IMR-90 (cell line): ENCODE data around the gene EHMT1. TPM values are rescaled to one million over a fixed set of nuclear protein-coding genes. Genes with fewer than 3 reads are reported as not detected.

Source experiments
- ATAC-seq: fragments of 200-7000 bp; cut with Tn5 transposase; 2 replicates; pipeline ENCODE4 v1.9.1; 2020; ENCODE audit warnings: low read depth, mild to moderate bottlenecking, moderate library complexity
- Bru-seq: library from RNA; stranded (reverse); fragments of 400-500 nt; gene quantifications from one replicate; lab custom pipeline; 2021; lab: Mats Ljungman, UMichigan
- BruChase-seq, 2 experiments: library from RNA; stranded (reverse); fragments of 400-500 nt; gene quantifications; one replicate each; lab custom pipeline; 2021; lab: Mats Ljungman, UMichigan
- BruUV-seq: library from RNA; stranded (reverse); fragments of 400-500 nt; replicated peaks from 2 replicates; lab custom pipeline; 2021; lab: Mats Ljungman, UMichigan
- CTCF ChIA-PET: fragments of 300-600 bp; formaldehyde crosslinking; extraction: SDS; loops from one replicate; lab custom pipeline; 2021; ENCODE audit warnings: antibody characterized with exemption; lab: Yijun Ruan, JAX
- POLR2A ChIA-PET: fragments of 300-600 bp; sonication (Branson Sonifier 250); formaldehyde crosslinking; loops from one replicate; lab custom pipeline; 2022; ENCODE audit warnings: antibody characterized with exemption; ENCODE audit not compliant: unreplicated experiment; lab: Charles Lee
- DNase-seq: peaks from one replicate; pipeline ENCODE4 v3.0.0; 2013
- H2AFZ ChIP-seq: replicated peaks from 2 replicates; pipeline ENCODE3; 2013; ENCODE audit warnings: low read length, mild to moderate bottlenecking; ENCODE audit not compliant: poor library complexity
- H2AK5ac ChIP-seq: 2 replicates; pipeline ENCODE4 v1.6.1; 2013; ENCODE audit warnings: low read depth, low read length, inconsistent platforms
- H2AK9ac ChIP-seq: replicated peaks from 2 replicates; pipeline ENCODE3; 2013; ENCODE audit warnings: mild to moderate bottlenecking, low read depth, low read length, moderate library complexity; ENCODE audit not compliant: poor library complexity
- H2BK120ac ChIP-seq: 2 replicates; pipeline ENCODE4 v1.6.1; 2013; ENCODE audit warnings: low read depth, low read length, inconsistent platforms
- H2BK15ac ChIP-seq: 3 replicates; pipeline ENCODE4 v1.6.1; 2013; ENCODE audit warnings: low read depth, low read length, inconsistent platforms
- H2BK20ac ChIP-seq: 2 replicates; pipeline ENCODE4 v1.6.1; 2013; ENCODE audit warnings: low read depth, mild to moderate bottlenecking, inconsistent platforms, low read length, moderate library complexity
- H2BK5ac ChIP-seq: 2 replicates; pipeline ENCODE4 v1.6.1; 2013; ENCODE audit warnings: mild to moderate bottlenecking, low read depth, low read length, inconsistent platforms; ENCODE audit not compliant: poor library complexity, severe bottlenecking
- H3K14ac ChIP-seq: replicated peaks from 2 replicates; pipeline ENCODE4 v1.6.1; 2013; ENCODE audit warnings: low read depth, low read length, inconsistent platforms
- H3K18ac ChIP-seq: 2 replicates; pipeline ENCODE4 v1.6.1; 2013; ENCODE audit warnings: low read depth, low read length, control low read depth
- H3K23ac ChIP-seq: 2 replicates; pipeline ENCODE4 v1.6.1; 2013; ENCODE audit warnings: low read depth, low read length, inconsistent platforms
- H3K27ac ChIP-seq: 2 replicates; pipeline ENCODE4 v1.5.1; 2013; ENCODE audit warnings: mild to moderate bottlenecking, control low read depth, low read length; ENCODE audit not compliant: insufficient read depth
- H3K27me3 ChIP-seq: 2 replicates; pipeline ENCODE4 v1.6.1; 2013; ENCODE audit warnings: low read length; ENCODE audit not compliant: control insufficient read depth, insufficient read depth
- H3K36me3 ChIP-seq: 2 replicates; pipeline ENCODE4 v1.6.1; 2013; ENCODE audit warnings: low read length, mixed read lengths; ENCODE audit not compliant: control insufficient read depth, insufficient read depth
- H3K4ac ChIP-seq: 2 replicates; pipeline ENCODE4 v1.6.1; 2013; ENCODE audit warnings: low read depth, low read length, inconsistent platforms
- H3K4me1 ChIP-seq: 2 replicates; pipeline ENCODE4 v1.6.1; 2013; ENCODE audit warnings: low read length, mixed read lengths; ENCODE audit not compliant: control insufficient read depth, insufficient read depth
- H3K4me2 ChIP-seq: 2 replicates; pipeline ENCODE4 v1.6.1; 2013; ENCODE audit warnings: low read depth, mild to moderate bottlenecking, control low read depth, low read length, moderate library complexity
- H3K4me3 ChIP-seq: 2 replicates; pipeline ENCODE4 v1.5.1; 2013; ENCODE audit warnings: low read depth, mild to moderate bottlenecking, control low read depth, low read length, moderate library complexity; ENCODE audit not compliant: insufficient read depth
- H3K56ac ChIP-seq: 2 replicates; pipeline ENCODE4 v1.6.1; 2013; ENCODE audit warnings: low read length, inconsistent platforms; ENCODE audit not compliant: insufficient read depth; ENCODE audit errors: extremely low read depth
- H3K79me1 ChIP-seq, 2 experiments: 2 replicates each; pipeline ENCODE4 v1.6.1; 2013; ENCODE audit warnings: low read length in 2 of 2, inconsistent platforms in 1 of 2, low read depth in 1 of 2
- H3K9ac ChIP-seq: 2 replicates; pipeline ENCODE4 v1.6.1; 2013; ENCODE audit warnings: low read depth, low read length, control low read depth
- H3K9me1 ChIP-seq: 2 replicates; pipeline ENCODE4 v1.6.1; 2013; ENCODE audit warnings: low read length, inconsistent platforms; ENCODE audit not compliant: insufficient read depth
- H3K9me3 ChIP-seq: 2 replicates; pipeline ENCODE4 v1.6.1; 2013; ENCODE audit warnings: low read length; ENCODE audit not compliant: control insufficient read depth, insufficient read depth
- H4K20me1 ChIP-seq: 2 replicates; pipeline ENCODE4 v1.6.1; 2013; ENCODE audit warnings: low read length, inconsistent platforms; ENCODE audit not compliant: insufficient read depth
- H4K5ac ChIP-seq: 2 replicates; pipeline ENCODE4 v1.6.1; 2013; ENCODE audit warnings: mild to moderate bottlenecking, low read depth, low read length, control low read depth
- H4K8ac ChIP-seq, 2 experiments: 2 replicates each; pipeline ENCODE4 v1.6.1; 2013; ENCODE audit warnings: low read depth in 2 of 2, low read length in 2 of 2, control low read depth in 1 of 2, inconsistent platforms in 1 of 2
- H4K91ac ChIP-seq: 2 replicates; pipeline ENCODE4 v1.6.1; 2013; ENCODE audit warnings: low read depth, low read length, inconsistent platforms; ENCODE audit not compliant: insufficient read depth
- BHLHE40 ChIP-seq: fragments of 150-350 bp; IDR thresholded peaks from 2 replicates; pipeline ENCODE4 v1.6.1; 2016; ENCODE audit warnings: mild to moderate bottlenecking, low read depth, low read length
- CEBPB ChIP-seq: IDR thresholded peaks from 2 replicates; pipeline ENCODE4 v1.6.1; 2012; ENCODE audit warnings: low read depth, low read length, improper control_type of control experiment
- CHD1 ChIP-seq: IDR thresholded peaks from 2 replicates; pipeline ENCODE4 v1.6.1; 2012; ENCODE audit warnings: low read depth, low read length, improper control_type of control experiment
- FOS ChIP-seq: fragments of 150-350 bp; IDR thresholded peaks from 2 replicates; pipeline ENCODE4 v1.6.1; 2016; ENCODE audit warnings: low read depth, low read length
- MAFK ChIP-seq: IDR thresholded peaks from 2 replicates; pipeline ENCODE4 v1.6.1; 2012; ENCODE audit warnings: low read depth, low read length, improper control_type of control experiment
- MXI1 ChIP-seq: IDR thresholded peaks from 2 replicates; pipeline ENCODE4 v1.6.1; 2012; ENCODE audit warnings: low read depth, mild to moderate bottlenecking, low read length, moderate library complexity, borderline replicate concordance
- NFE2L2 ChIP-seq: fragments of 150-350 bp; IDR thresholded peaks from 2 replicates; pipeline ENCODE4 v1.6.1; 2016; ENCODE audit warnings: low read depth, mild to moderate bottlenecking, low read length
- RCOR1 ChIP-seq: IDR thresholded peaks from 2 replicates; pipeline ENCODE4 v1.6.1; 2012; ENCODE audit warnings: mild to moderate bottlenecking, low read length, improper control_type of control experiment; ENCODE audit not compliant: insufficient replicate concordance
- RFX5 ChIP-seq: IDR thresholded peaks from 2 replicates; pipeline ENCODE4 v1.8.0; 2012; ENCODE audit warnings: low read depth, mild to moderate bottlenecking, low read length, moderate library complexity
- SMC3 ChIP-seq: fragments of 150-350 bp; IDR thresholded peaks from 2 replicates; pipeline ENCODE4 v1.6.1; 2016; ENCODE audit warnings: low read depth, mild to moderate bottlenecking, antibody characterized with exemption, low read length, moderate library complexity
- WGBS, 2 experiments: methylation state at CpG; one replicate each; pipeline versions ENCODE4 v1.1.5 to v1.1.7; 2013; ENCODE audit warnings: missing lambda C conversion rate in 2 of 2; ENCODE audit not compliant: insufficient read length in 1 of 2; ENCODE audit errors: extremely low coverage in 2 of 2; 5-methylcytosine and 5-hydroxymethylcytosine counted together
- dilution Hi-C: fragments of 300-500 bp; cut with HindIII; formaldehyde crosslinking; loops from one replicate; pipeline ENCODE4 v1.14.3; 2018; ENCODE audit warnings: low sequenced_read_pairs; ENCODE audit not compliant: unreplicated experiment
- in situ Hi-C: fragments of 300-500 bp; cut with MboI; formaldehyde crosslinking; loops from 3 replicates; pipeline ENCODE4 v1.14.3; 2019; ENCODE audit warnings: low sequenced_read_pairs, inconsistent platforms, mixed read lengths
- intact Hi-C: fragments of 100-400 bp; cut with micrococcal nuclease; formaldehyde crosslinking; loops from 2 replicates; pipeline ENCODE4 v1.10.0; 2022
- long read RNA-seq: library from polyadenylated mRNA; unstranded; transcript quantifications from one replicate; pipeline ENCODE4 v2.0.0, GENCODE V29; 2021; ENCODE audit not compliant: unreplicated experiment
- polyA plus RNA-seq, 3 experiments: library from polyadenylated mRNA; depleted of rRNA; stranded (reverse); fragments of >200 nt; gene quantifications; 2 replicates each; pipeline ENCODE4 v1.2.3, GENCODE V29; 2012; ENCODE audit warnings: low replicate concordance in 1 of 3
- total RNA-seq: library from RNA; depleted of rRNA; stranded (reverse); fragments of >200 nt; gene quantifications from 2 replicates; pipeline ENCODE4 v1.2.3, GENCODE V29; 2012; rRNA removed
- TF ChIP-seq, protein P1 (sequence below): fragments of 150-350 bp; IDR thresholded peaks from 2 replicates; pipeline ENCODE4 v1.6.1; 2016; ENCODE audit warnings: low read depth, mild to moderate bottlenecking, low read length, moderate library complexity, borderline replicate concordance
- TF ChIP-seq, protein P2 (sequence below): conservative IDR thresholded peaks from 2 replicates; pipeline ENCODE4 v1.5.1; 2012; ENCODE audit warnings: mild to moderate bottlenecking, low read depth, low read length, improper control_type of control experiment

The EHMT1 gene
- total RNA-seq: 32.8 and 36.1 TPM in 2 replicates
- polyA plus RNA-seq (2012; rRNA removed): 35.1 and 39.0 TPM in 2 replicates
- 30.8 and 36.6 TPM in 2 replicates for polyA plus RNA-seq (2012; cell fraction: cytosol; rRNA removed)
- polyA plus RNA-seq (2012; cell fraction: nucleus; rRNA removed; ENCODE audit: low replicate concordance): 109 and 195 TPM in 2 replicates
- percentile 86 among the genes with signal in this experiment for Bru-seq, nascent RNA
- BruChase-seq, experiment 1, labeled RNA remaining after a 6-hour chase: percentile 92 among the genes with signal in this experiment
- BruChase-seq, experiment 2, labeled RNA remaining after a 2-hour chase: percentile 90 among the genes with signal in this experiment
- long read RNA-seq, full-length matches to known transcripts: 7 of 67 reads
- long read RNA-seq, partial matches to known transcripts: 35 of 67 reads
- long read RNA-seq, other reads (novel, unspliced or antisense): 25 of 67 reads

GRCh38 chr9:137618105-137619067 lies at the start of gene EHMT1:
Gene EHMT1, plus strand, starts transcription at chr9:137619005. Its CDS starts 24 bp downstream, at chr9:137619029.
- Histone ChIP-seq H3K4ac (peak within 1 kb of the TSS; percentile 98), H2BK120ac (peak within 1 kb of the TSS; percentile 90), H3K18ac (peak within 1 kb of the TSS; percentile 90), H2AK9ac (peak within 1 kb of the TSS; percentile 99), H3K9me1 (peaks cover 19% of the 10 kb centered on the region), H3K4me1 (peaks cover 11% of the 10 kb centered on the region), H3K56ac (peak within 1 kb of the TSS; percentile 95), H4K5ac (peak within 1 kb of the TSS; percentile 94), H3K4me3 (peak within 1 kb of the TSS; percentile 93), H3K14ac (peak within 1 kb of the TSS; percentile 100), H2AFZ (peak within 1 kb of the TSS; percentile 98), H3K79me1 (peaks cover 22 to 62% of the 10 kb centered on the region in 2 experiments), H3K9ac (peak within 1 kb of the TSS; percentile 100), H4K91ac (peak within 1 kb of the TSS; percentile 96), H3K36me3 (peaks cover 31% of the 10 kb centered on the region), H2BK5ac (peak within 1 kb of the TSS; percentile 95), H3K4me2 (peak within 1 kb of the TSS; percentile 99), H3K23ac (peak within 1 kb of the TSS; percentile 99), H2AK5ac (peak within 1 kb of the TSS; percentile 42), H2BK15ac (peak within 1 kb of the TSS; percentile 91; the same call in 1 of the 3 replicates), H2BK20ac (peak within 1 kb of the TSS; percentile 83; the same call in 1 of the 2 replicates), H3K27ac (peak within 1 kb of the TSS; percentile 98), H4K8ac (peak within 1 kb of the TSS; percentile 98 to 99), H3K27me3 (no peaks in the 10 kb centered on the region), H4K20me1 (peaks cover 45% of the 10 kb centered on the region), H3K9me3 (no peaks in the 10 kb centered on the region)
- DNase-seq (peak; percentile 74), ATAC-seq (peak; percentile 90)
- ChIA-PET POLR2A (no interaction called here), CTCF (no interaction called here)
- dilution Hi-C loops: no loop called here
- BruUV-seq: no TSS peak
- in situ Hi-C loops: no loop called here
- 1% methylated on average over 20 of the region's 94 CpGs; no CpG with 5 or more reads in 1 of the 2 experiments for WGBS, 2 experiments
- intact Hi-C loops: no loop called here
- TF ChIP-seq BHLHE40: no peak
- TF ChIP-seq CHD1: no peak
- TF ChIP-seq, protein P1, sequence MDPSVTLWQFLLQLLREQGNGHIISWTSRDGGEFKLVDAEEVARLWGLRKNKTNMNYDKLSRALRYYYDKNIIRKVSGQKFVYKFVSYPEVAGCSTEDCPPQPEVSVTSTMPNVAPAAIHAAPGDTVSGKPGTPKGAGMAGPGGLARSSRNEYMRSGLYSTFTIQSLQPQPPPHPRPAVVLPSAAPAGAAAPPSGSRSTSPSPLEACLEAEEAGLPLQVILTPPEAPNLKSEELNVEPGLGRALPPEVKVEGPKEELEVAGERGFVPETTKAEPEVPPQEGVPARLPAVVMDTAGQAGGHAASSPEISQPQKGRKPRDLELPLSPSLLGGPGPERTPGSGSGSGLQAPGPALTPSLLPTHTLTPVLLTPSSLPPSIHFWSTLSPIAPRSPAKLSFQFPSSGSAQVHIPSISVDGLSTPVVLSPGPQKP: no peak
- no peak for TF ChIP-seq RCOR1
- TF ChIP-seq, protein P2, sequence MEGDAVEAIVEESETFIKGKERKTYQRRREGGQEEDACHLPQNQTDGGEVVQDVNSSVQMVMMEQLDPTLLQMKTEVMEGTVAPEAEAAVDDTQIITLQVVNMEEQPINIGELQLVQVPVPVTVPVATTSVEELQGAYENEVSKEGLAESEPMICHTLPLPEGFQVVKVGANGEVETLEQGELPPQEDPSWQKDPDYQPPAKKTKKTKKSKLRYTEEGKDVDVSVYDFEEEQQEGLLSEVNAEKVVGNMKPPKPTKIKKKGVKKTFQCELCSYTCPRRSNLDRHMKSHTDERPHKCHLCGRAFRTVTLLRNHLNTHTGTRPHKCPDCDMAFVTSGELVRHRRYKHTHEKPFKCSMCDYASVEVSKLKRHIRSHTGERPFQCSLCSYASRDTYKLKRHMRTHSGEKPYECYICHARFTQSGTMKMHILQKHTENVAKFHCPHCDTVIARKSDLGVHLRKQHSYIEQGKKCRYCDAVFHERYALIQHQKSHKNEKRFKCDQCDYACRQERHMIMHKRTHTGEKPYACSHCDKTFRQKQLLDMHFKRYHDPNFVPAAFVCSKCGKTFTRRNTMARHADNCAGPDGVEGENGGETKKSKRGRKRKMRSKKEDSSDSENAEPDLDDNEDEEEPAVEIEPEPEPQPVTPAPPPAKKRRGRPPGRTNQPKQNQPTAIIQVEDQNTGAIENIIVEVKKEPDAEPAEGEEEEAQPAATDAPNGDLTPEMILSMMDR: 0 out of 2 replicates have a peak, but pooled peaks have one; percentile 2
- TF ChIP-seq CEBPB: no peak
- TF ChIP-seq NFE2L2: no peak
- no peak for TF ChIP-seq RFX5
- TF ChIP-seq MAFK: no peak
- no peak for TF ChIP-seq SMC3
- no peak for TF ChIP-seq FOS
- peak; percentile 67; the same call in 1 of the 2 replicates for TF ChIP-seq MXI1
